Measurements from ENCODE around the gene CDH13.

- TF ChIP-seq POLR2A (IDR thresholded peaks at IDR 0.05): no peak
- TF ChIP-seq, protein P1, sequence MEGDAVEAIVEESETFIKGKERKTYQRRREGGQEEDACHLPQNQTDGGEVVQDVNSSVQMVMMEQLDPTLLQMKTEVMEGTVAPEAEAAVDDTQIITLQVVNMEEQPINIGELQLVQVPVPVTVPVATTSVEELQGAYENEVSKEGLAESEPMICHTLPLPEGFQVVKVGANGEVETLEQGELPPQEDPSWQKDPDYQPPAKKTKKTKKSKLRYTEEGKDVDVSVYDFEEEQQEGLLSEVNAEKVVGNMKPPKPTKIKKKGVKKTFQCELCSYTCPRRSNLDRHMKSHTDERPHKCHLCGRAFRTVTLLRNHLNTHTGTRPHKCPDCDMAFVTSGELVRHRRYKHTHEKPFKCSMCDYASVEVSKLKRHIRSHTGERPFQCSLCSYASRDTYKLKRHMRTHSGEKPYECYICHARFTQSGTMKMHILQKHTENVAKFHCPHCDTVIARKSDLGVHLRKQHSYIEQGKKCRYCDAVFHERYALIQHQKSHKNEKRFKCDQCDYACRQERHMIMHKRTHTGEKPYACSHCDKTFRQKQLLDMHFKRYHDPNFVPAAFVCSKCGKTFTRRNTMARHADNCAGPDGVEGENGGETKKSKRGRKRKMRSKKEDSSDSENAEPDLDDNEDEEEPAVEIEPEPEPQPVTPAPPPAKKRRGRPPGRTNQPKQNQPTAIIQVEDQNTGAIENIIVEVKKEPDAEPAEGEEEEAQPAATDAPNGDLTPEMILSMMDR (IDR thresholded peaks at IDR 0.05): no peak
These were observed 671.8 kb downstream of the CDH13 start for GRCh38 chr16:83298541-83298940.

Measured in adrenal gland (tissue), 5 donors.